HCT116 (cell line): ENCODE measurements around the gene TFB1M. TPM values are rescaled to one million over a fixed set of nuclear protein-coding genes. Genes with fewer than 3 reads are reported as not detected.

ENCODE experiments used
- ATAC-seq: fragments of 200-7000 bp; cut with Tn5 transposase; 2 replicates; pipeline ENCODE4 v1.9.1; 2020; ENCODE audit warnings: mild to moderate bottlenecking, moderate library complexity
- BruUV-seq: library from RNA; stranded (reverse); fragments of 400-500 nt; replicated peaks from 2 replicates; lab custom pipeline; 2021; lab: Mats Ljungman, UMichigan
- CTCF ChIA-PET: fragments of 300-600 bp; sonication (Branson Sonifier 250); formaldehyde crosslinking; loops from one replicate; lab custom pipeline; 2021; ENCODE audit warnings: antibody characterized with exemption; lab: Charles Lee
- POLR2A ChIA-PET: fragments of 300-600, 350-600 bp; sonication (Branson Sonifier 250); formaldehyde crosslinking; loops from one replicate; lab custom pipeline; 2021; ENCODE audit warnings: antibody characterized with exemption; lab: Charles Lee
- RAD21 ChIA-PET, 2 experiments: fragments of 300-600 bp; sonication (Branson Sonifier 250); formaldehyde crosslinking; loops; one replicate each; lab custom pipeline; 2023; ENCODE audit warnings: low total read pairs in 2 of 2; ENCODE audit not compliant: uncharacterized antibody in 2 of 2, unreplicated experiment in 2 of 2, low non-redundant PET in 1 of 2; lab: Charles Lee
- DNase-seq: peaks from one replicate; pipeline ENCODE4 v3.0.0-alpha.2; 2010; ENCODE audit warnings: low read depth, low spot score
- H2AFZ ChIP-seq: fragments of 200-600 bp; shearing (Covaris generic), sonication (generic); 2 replicates; pipeline ENCODE4 v1.6.1; 2017; ENCODE audit warnings: low read depth, mixed run types, mixed read lengths, antibody characterized with exemption, low read length; ENCODE audit not compliant: poor library complexity, severe bottlenecking
- H3K27ac ChIP-seq: 2 replicates; pipeline ENCODE4 v1.5.1; 2012; ENCODE audit warnings: low read depth, low read length
- H3K27me3 ChIP-seq: fragments of 200-600 bp; sonication (generic); 2 replicates; pipeline ENCODE4 v1.6.1; 2016; ENCODE audit warnings: mixed run types, low read length, mixed read lengths; ENCODE audit not compliant: insufficient read depth
- H3K36me3 ChIP-seq, 2 experiments: fragments of 200-500 bp in 1 of 2; fragments of 200-600 bp in 1 of 2; sonication (Bioruptor generic) in 1 of 2; sonication (generic) in 1 of 2; 2 replicates each; pipeline versions ENCODE4 v1.5.1 to v1.6.1; 2014 to 2016; ENCODE audit warnings: low read length in 2 of 2, inconsistent platforms in 1 of 2, mixed read lengths in 1 of 2, mixed run types in 1 of 2; ENCODE audit not compliant: insufficient read depth in 2 of 2, control insufficient read depth in 1 of 2
- H3K4me1 ChIP-seq, 2 experiments: fragments of 200-600 bp in 1 of 2; sonication (generic) in 1 of 2; 2 replicates each; pipeline versions ENCODE4 v1.5.1 to v1.6.1; 2012 to 2017; ENCODE audit warnings: low read length in 2 of 2, inconsistent platforms in 1 of 2, mild to moderate bottlenecking in 1 of 2, mixed read lengths in 1 of 2, mixed run types in 1 of 2, moderate library complexity in 1 of 2; ENCODE audit not compliant: insufficient read depth in 2 of 2, control insufficient read depth in 1 of 2
- H3K4me2 ChIP-seq: fragments of 200-600 bp; sonication (generic); 2 replicates; pipeline ENCODE4 v1.6.1; 2017; ENCODE audit warnings: mixed run types, low read length, mixed read lengths
- H3K4me3 ChIP-seq, 2 experiments: fragments of 200-600 bp in 1 of 2; sonication (generic) in 1 of 2; replicated peaks in 1 of 2; 2 replicates each; pipeline ENCODE4 v1.5.1; 2011 to 2016; ENCODE audit warnings: low read length in 2 of 2, control low read depth in 1 of 2, low read depth in 1 of 2, mild to moderate bottlenecking in 1 of 2, mixed read lengths in 1 of 2, mixed run types in 1 of 2
- H3K79me2 ChIP-seq: fragments of 200-600 bp; sonication (generic); 2 replicates; pipeline ENCODE4 v1.6.1; 2017; ENCODE audit warnings: mild to moderate bottlenecking, mixed run types, low read length, moderate library complexity, mixed read lengths; ENCODE audit not compliant: insufficient read depth
- H3K9ac ChIP-seq: fragments of 200-600 bp; sonication (generic); 2 replicates; pipeline ENCODE4 v1.6.1; 2016; ENCODE audit warnings: low read length, mixed read lengths
- H3K9me2 ChIP-seq: fragments of 200-600 bp; sonication (generic), shearing (Covaris generic); 2 replicates; pipeline ENCODE4 v1.6.1; 2017; ENCODE audit warnings: mixed run types, mild to moderate bottlenecking, moderate library complexity; ENCODE audit not compliant: insufficient read depth
- H3K9me3 ChIP-seq, 2 experiments: fragments of 200-500 bp in 1 of 2; fragments of 200-600 bp in 1 of 2; sonication (Bioruptor generic) in 1 of 2; sonication (generic) in 1 of 2; 2 replicates each; pipeline ENCODE4 v1.6.1; 2014 to 2017; ENCODE audit warnings: low read length in 2 of 2, mixed read lengths in 2 of 2, inconsistent platforms in 1 of 2, low read depth in 1 of 2, mild to moderate bottlenecking in 1 of 2, mixed run types in 1 of 2, moderate library complexity in 1 of 2; ENCODE audit not compliant: control insufficient read depth in 1 of 2, insufficient read depth in 1 of 2
- H4K20me1 ChIP-seq: fragments of 200-600 bp; sonication (generic), shearing (Covaris generic); 2 replicates; pipeline ENCODE4 v1.6.1; 2017; ENCODE audit warnings: mixed run types, mild to moderate bottlenecking, moderate library complexity; ENCODE audit not compliant: insufficient read depth
- EGR1 ChIP-seq: IDR thresholded peaks from 2 replicates; pipeline ENCODE4 v1.6.1; 2012; ENCODE audit warnings: low read depth
- ELF1 ChIP-seq: IDR thresholded peaks from 2 replicates; pipeline ENCODE4 v1.6.1; 2012; ENCODE audit warnings: low read depth, borderline replicate concordance
- EZH2 ChIP-seq: fragments of 200-600 bp; sonication (generic); IDR thresholded peaks from 2 replicates; pipeline ENCODE4 v1.6.1; 2017; ENCODE audit warnings: antibody characterized with exemption, mixed run types
- EZH2phosphoT487 ChIP-seq: fragments of 200-600 bp; IDR thresholded peaks from 2 replicates; pipeline ENCODE4 v1.6.1; 2018; ENCODE audit warnings: antibody characterized with exemption, borderline replicate concordance
- JUND ChIP-seq: IDR thresholded peaks from 2 replicates; pipeline ENCODE4 v1.6.1; 2012
- POLR2AphosphoS5 ChIP-seq: IDR thresholded peaks from 2 replicates; pipeline ENCODE4 v1.6.1; 2011; ENCODE audit warnings: mild to moderate bottlenecking, low read depth, low read length, moderate library complexity
- RAD21 ChIP-seq: IDR thresholded peaks from 2 replicates; pipeline ENCODE4 v1.6.1; 2012; ENCODE audit warnings: low read depth, mild to moderate bottlenecking
- SIN3A ChIP-seq: IDR thresholded peaks from 2 replicates; pipeline ENCODE4 v1.6.1; 2012; ENCODE audit warnings: low read depth
- SRF ChIP-seq: IDR thresholded peaks from 2 replicates; pipeline ENCODE4 v1.6.1; 2012; ENCODE audit warnings: low read depth
- YY1 ChIP-seq: IDR thresholded peaks from 2 replicates; pipeline ENCODE4 v1.6.1; 2011; ENCODE audit warnings: low read length, low read depth, moderate library complexity, mild to moderate bottlenecking; ENCODE audit not compliant: insufficient replicate concordance; ENCODE audit errors: extremely low read depth
- ZFX ChIP-seq: fragments of 450-650 bp; IDR thresholded peaks from 2 replicates; pipeline ENCODE4 v1.6.1; 2017
- ZNF274 ChIP-seq: fragments of 200-500 bp; sonication (Bioruptor generic); IDR thresholded peaks from 2 replicates; pipeline ENCODE4 v1.6.1; 2014; ENCODE audit warnings: mild to moderate bottlenecking, low read depth, low read length, inconsistent platforms
- intact Hi-C: fragments of 100-400 bp; cut with micrococcal nuclease; formaldehyde crosslinking; loops from 2 replicates; pipeline ENCODE4 v1.10.0; 2022
- total RNA-seq: library from RNA; stranded (reverse); gene quantifications from one replicate; pipeline ENCODE4 v1.2.1, GENCODE V29; 2021; ENCODE audit not compliant: unreplicated experiment
- TF ChIP-seq, protein P1 (sequence below): IDR thresholded peaks from 2 replicates; pipeline ENCODE4 v1.6.1; 2012
- TF ChIP-seq, protein P2 (sequence below): IDR thresholded peaks from 2 replicates; pipeline ENCODE4 v1.6.1; 2012

The TFB1M gene
- total RNA-seq, 1 experiment from 2014 or later, result 43.8 TPM

DNA sequence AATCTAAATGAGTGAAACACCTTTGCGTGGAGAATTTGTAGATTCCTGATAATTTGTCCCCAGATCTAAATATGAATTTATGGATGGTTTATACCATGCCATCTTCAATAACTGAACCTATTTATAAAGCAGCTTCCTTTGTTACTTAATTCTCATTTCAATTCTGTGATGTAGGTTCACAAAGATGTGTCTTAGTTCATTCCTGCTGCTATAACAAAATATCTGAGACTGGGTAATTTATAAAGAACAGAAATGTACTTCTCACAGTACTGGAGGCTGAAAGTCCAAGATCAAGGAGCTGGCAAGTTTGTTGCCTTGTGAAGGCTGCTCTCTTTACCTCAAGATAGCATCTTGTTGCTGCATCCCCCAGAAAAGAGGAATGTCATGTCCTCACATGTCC, 2.1 kb upstream of the TFB1M start:
- Histone ChIP-seq H3K4me1 (peaks cover 5 to 9% of the 10 kb centered on the region in 2 experiments; a peak in 3 of 4 replicates), H3K9me3 (no peaks in the 10 kb centered on the region), H3K79me2 (peaks cover 18% of the 10 kb centered on the region), H3K27me3 (no peaks in the 10 kb centered on the region), H3K4me2 (no peak overlapping the region), H3K9me2 (no peaks in the 10 kb centered on the region), H3K9ac (no peak overlapping the region), H3K36me3 (no peaks in the 10 kb centered on the region), H3K4me3 (no peak overlapping the region), H4K20me1 (no peaks in the 10 kb centered on the region), H3K27ac (no peak overlapping the region), H2AFZ (peak overlapping the region; percentile 30)
- intact Hi-C loops, result loop anchor here (5.0 kb wide), 2 partner anchors 139 to 639 kb away; no protein-coding TSS in a partner anchor
- DNase-seq, result no peak
- no peak for TF ChIP-seq JUND
- TF ChIP-seq SRF, result no peak
- TF ChIP-seq SIN3A, result no peak
- TF ChIP-seq, protein P1, sequence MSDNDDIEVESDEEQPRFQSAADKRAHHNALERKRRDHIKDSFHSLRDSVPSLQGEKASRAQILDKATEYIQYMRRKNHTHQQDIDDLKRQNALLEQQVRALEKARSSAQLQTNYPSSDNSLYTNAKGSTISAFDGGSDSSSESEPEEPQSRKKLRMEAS, result no peak
- TF ChIP-seq EZH2phosphoT487, result no peak
- no peak for TF ChIP-seq RAD21
- TF ChIP-seq EGR1, result no peak
- TF ChIP-seq YY1, result no peak
- ChIA-PET CTCF (interaction anchor here (1.1 to 1.9 kb wide), 4 partner anchors 11 to 641 kb away, joined by 3 to 5 read pairs (median 4); no protein-coding TSS in a partner anchor), POLR2A (no interaction called here), RAD21 (interaction anchor here in 1 of 2 experiments (0.7 kb wide), 1 partner anchor 587 kb away, joined by 3 read pairs; no protein-coding TSS in a partner anchor)
- no peak for ATAC-seq
- BruUV-seq, result no TSS peak

DNA sequence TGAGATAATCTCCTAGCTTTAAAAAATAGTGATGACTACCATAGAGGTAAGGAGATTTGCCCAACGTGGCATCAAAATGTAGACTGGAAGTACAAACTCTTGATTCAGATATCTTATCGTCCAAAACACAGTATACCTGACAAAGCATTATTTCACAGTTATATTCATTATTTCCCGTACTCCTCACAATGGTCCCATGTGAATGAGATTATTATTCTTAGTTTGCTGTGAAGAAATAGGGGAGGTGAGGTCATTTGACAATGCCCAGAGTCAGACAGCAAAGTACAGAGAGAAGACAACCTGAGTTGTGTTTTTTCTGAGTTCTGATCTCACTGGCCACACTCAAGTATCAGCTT, 1.2 kb upstream of the TFB1M start:
- intact Hi-C loops, result loop anchor here (5.0 kb wide), 2 partner anchors 138 to 638 kb away; no protein-coding TSS in a partner anchor
- Histone ChIP-seq H3K9me2 (no peaks in the 10 kb centered on the region), H3K9ac (peak overlapping the region; percentile 87), H3K4me3 (peak overlapping the region; percentile 89 to 92), H3K36me3 (peaks cover 0 to 4% of the 10 kb centered on the region in 2 experiments; a peak in 3 of 4 replicates), H4K20me1 (no peaks in the 10 kb centered on the region), H3K4me1 (peaks cover 5 to 14% of the 10 kb centered on the region in 2 experiments; a peak in 3 of 4 replicates), H3K27me3 (no peaks in the 10 kb centered on the region), H3K79me2 (peaks cover 22% of the 10 kb centered on the region), H2AFZ (peak overlapping the region; percentile 84), H3K9me3 (no peaks in the 10 kb centered on the region), H3K27ac (peak overlapping the region; percentile 77), H3K4me2 (peak overlapping the region; percentile 83)
- DNase-seq (no peak), ATAC-seq (no peak)
- RAD21 ChIA-PET, result no interaction called here
- BruUV-seq, result no TSS peak
- POLR2A ChIA-PET, result no interaction called here
- CTCF ChIA-PET, result interaction anchor here (1.1 to 1.6 kb wide), 4 partner anchors 16 to 1730 kb away, joined by 3 to 5 read pairs (median 4); no protein-coding TSS in a partner anchor
- TF ChIP-seq ZFX, result no peak
- no peak for TF ChIP-seq ELF1
- TF ChIP-seq, protein P2, sequence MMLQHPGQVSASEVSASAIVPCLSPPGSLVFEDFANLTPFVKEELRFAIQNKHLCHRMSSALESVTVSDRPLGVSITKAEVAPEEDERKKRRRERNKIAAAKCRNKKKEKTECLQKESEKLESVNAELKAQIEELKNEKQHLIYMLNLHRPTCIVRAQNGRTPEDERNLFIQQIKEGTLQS, result no peak
- TF ChIP-seq POLR2AphosphoS5, result no peak
- TF ChIP-seq JUND, result no peak
- TF ChIP-seq ZNF274, result no peak
- TF ChIP-seq EZH2, result no peak
